Measurements from ENCODE around the gene HES6.

- no peak for TF ChIP-seq FOXK2 (IDR thresholded peaks at IDR 0.05)
- no peak for TF ChIP-seq SP1 (IDR thresholded peaks at IDR 0.05)
- TF ChIP-seq HDGF (IDR thresholded peaks at IDR 0.05; ENCODE audit: borderline replicate concordance), result no peak
- no peak for TF ChIP-seq ELF4 (IDR thresholded peaks at IDR 0.05)
- no peak for TF ChIP-seq TARDBP (IDR thresholded peaks at IDR 0.05)
- no peak for TF ChIP-seq PKNOX1 (IDR thresholded peaks at IDR 0.05)
- no peak for TF ChIP-seq FOXM1 (IDR thresholded peaks at IDR 0.05; ENCODE audit: borderline replicate concordance)
- TF ChIP-seq FOXA1 (IDR thresholded peaks at IDR 0.05), result no peak
Observed at GRCh38 chr2:238256594-238257104, 16.8 kb upstream of the HES6 start.

All from HEK293T (cell line).